Measurements from ENCODE around the gene AP5B1.
"Not testable (repeated sequence)": the region's sequence is repeated elsewhere in the genome, so short reads cannot be mapped to it uniquely, and the experiment has no call there.

AP5B1 gene

GRCh38 chr11:65767406-65767805 lies 13.4 kb downstream of the AP5B1 start:
- no peak for DNase-seq (ENCODE audit: low read depth)

GRCh38 chr11:65766535-65766934 lies 14.2 kb downstream of the AP5B1 start:
- DNase-seq (ENCODE audit: low read depth): peak; percentile 28

DNA sequence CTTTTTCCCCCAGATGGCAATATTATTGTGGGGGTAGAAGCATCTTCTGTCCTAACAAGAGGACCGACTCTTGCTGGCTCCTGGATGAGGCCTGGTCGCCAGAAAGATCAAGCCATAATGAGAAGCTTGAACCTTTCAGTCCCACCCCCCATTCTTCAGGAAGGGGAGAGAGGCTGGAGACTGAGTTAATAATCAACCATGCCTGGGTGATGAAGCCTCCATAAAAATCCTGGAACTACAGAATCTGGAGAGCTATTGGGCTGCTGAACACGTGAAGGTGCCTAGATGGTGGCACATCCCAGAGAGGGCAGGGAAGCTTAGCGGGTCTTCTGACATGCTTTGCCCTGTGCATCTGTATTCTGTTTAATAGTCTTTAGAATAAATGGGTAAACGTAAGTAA lies 16.3 kb downstream of the AP5B1 start:
- no peak for DNase-seq (ENCODE audit: low read depth)

- not testable (repeated sequence) for DNase-seq (ENCODE audit: low read depth)
These were observed 18.0 kb downstream of the AP5B1 start for GRCh38 chr11:65762816-65763215.

DNA sequence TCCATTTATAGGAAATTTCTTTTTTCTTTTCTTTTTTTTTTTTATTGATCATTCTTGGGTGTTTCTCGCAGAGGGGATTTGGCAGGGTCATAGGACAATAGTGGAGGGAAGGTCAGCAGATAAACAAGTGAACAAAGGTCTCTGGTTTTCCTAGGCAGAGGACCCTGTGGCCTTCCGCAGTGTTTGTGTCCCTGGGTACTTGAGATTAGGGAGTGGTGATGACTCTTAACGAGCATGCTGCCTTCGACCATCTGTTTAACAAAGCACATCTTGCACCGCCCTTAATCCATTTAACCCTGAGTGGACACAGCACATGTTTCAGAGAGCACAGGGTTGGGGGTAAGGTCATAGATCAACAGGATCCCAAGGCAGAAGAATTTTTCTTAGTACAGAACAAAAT lies 18.6 kb downstream of the AP5B1 start:
- not testable (repeated sequence) for DNase-seq (ENCODE audit: low read depth)

DNA sequence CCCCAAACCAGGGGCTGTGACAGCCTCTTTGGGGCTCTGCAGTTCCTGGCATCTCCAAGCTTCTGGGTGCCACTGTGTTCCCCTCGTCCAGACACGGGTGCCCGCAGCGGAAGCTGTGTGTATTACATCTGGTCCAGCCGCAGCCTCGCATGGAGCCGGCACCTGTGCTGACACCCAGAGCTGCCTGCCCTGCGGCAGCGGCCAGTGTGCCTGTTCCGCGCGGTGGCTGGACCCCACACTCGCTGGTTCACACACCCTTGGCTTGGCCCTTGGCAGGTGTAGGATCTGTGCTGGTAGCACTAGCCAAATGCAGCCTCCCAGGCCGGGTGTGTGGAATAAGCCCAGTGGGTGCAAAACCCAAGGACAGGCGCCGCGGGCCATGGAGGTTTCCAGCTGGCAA lies 35.7 kb downstream of the AP5B1 start:
- DNase-seq (ENCODE audit: low read depth): no peak

DNA sequence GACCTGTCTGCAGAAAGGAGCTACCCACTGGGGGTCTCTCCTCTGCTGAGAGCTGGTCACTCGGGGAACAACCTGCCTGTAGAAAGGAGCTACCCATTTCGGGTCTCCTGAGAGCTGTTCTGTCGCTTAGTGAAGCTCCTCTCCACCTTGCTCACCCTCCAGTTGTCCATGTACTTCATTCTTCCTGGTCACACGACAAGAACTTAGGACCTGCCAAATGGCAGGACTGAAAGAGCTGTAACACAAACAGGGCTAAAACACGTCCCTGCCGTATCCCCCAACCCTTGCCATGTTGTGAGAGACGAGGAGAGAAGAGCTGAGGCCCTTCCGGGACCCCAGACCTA lies 36.1 kb downstream of the AP5B1 start:
- no peak for DNase-seq (ENCODE audit: low read depth)

- DNase-seq (ENCODE audit: low read depth): no peak
These were observed 36.6 kb downstream of the AP5B1 start for GRCh38 chr11:65744026-65744698.

DNA sequence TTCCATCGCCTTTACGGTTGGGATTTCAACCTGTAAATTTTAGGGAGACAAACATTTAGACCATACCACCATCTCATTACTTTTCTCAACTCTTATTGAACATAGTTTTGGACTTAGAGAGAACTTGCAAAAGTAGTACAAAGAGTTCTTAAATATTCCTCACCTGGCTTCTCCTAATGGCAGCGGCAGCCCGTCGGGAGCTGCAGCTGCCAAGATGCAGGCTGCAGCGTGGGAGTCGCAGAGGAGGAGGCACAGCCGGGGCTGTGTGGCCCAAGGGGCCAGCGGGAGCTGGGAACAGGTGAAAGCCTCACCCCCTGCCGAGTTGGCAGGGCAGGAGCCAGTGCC lies 37.1 kb downstream of the AP5B1 start:
- DNase-seq (ENCODE audit: low read depth): no peak

GRCh38 chr11:65742353-65742752 lies 38.4 kb downstream of the AP5B1 start:
- DNase-seq (ENCODE audit: low read depth): no peak

GRCh38 chr11:65741185-65741584 lies 39.6 kb downstream of the AP5B1 start:
- no peak for DNase-seq (ENCODE audit: low read depth)

DNA sequence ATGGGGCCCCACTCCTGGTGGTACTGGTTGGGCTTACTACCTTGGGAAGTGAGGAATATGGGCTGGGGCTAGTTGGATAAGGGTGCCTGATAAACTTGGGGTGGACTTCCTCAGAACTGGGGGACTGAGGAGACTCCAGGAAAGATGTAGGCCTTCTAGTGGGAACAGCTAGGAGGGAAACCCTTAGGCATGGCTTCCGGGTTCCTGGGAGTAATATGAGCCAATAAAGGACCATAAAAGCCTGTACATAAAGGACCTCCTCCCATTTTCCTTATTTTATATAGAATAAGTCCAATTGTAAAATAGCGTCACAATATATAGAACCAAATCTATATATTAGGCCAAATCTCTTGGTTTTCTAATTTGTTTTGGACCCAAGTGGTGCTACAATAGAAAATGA lies 41.8 kb downstream of the AP5B1 start:
- DNase-seq (ENCODE audit: low read depth): no peak

GRCh38 chr11:65736810-65737209 lies 44.0 kb downstream of the AP5B1 start:
- no peak for DNase-seq (ENCODE audit: low read depth)

DNA sequence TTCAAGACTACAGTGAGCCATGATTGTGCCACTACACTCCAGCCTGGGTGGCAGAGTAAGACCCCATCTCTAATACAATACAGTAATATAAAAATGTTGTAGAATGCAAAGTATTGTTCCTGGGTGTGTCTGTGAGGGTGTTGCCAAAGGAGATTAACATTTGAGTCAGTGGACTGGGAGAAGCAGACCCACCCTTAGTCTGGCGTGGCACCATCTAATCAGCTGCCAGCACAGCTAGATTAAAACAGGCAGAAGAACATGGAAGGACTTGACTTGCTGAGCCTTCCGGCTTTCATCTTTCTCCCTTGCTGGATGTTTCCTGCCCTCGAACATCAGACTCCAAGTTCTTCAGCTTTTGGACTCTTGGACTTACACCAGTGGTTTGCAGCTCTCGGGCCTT lies 45.7 kb downstream of the AP5B1 start:
- not testable (repeated sequence) for DNase-seq (ENCODE audit: low read depth)

- no peak for DNase-seq (ENCODE audit: low read depth)
These were observed 50.3 kb downstream of the AP5B1 start for GRCh38 chr11:65730461-65730860.

DNA sequence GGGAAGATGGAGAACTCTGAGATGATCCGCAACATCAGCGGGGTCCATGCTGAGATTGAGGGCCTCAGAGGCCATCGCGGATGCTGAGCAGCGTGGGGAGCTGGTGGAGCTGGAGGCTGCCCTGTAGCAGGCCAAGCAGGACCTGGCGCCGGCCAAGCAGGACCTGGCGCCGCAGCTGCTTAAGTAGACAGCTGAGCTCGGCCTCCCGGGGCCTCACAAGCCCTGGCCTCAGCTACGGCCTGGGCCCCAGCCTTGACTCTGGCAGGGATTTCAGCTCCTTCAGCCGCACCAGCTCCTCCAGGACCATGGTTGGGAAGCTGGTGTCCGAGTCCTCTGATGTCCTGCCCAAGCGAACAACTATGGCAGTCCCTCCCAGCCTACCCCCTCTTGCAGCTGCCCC lies 52.9 kb downstream of the AP5B1 start:
- no peak for DNase-seq (ENCODE audit: low read depth)

GRCh38 chr11:65726660-65727059 lies 54.1 kb downstream of the AP5B1 start:
- DNase-seq (ENCODE audit: low read depth): no peak
